ENCODE data around the gene UGT1A3. TPM values are rescaled to one million over a fixed set of nuclear protein-coding genes. Genes with fewer than 3 reads are reported as not detected.

UGT1A3 gene
- total and polyA plus RNA-seq, 10 of the 15 experiments (the other 5 are each of a cell fraction or from before 2014, with no cell fraction given) = not detected

GRCh38 chr2:233769260-233769659, 40.4 kb downstream of the UGT1A3 start:
- intact Hi-C loops (cut with micrococcal nuclease; ENCODE audit: unreplicated experiment) (no loop called here), in situ Hi-C loops (cut with MboI) (no loop called here)
- Histone ChIP-seq H3K4me1 (ENCODE audit: control insufficient read depth, insufficient read depth, low read length) (no peaks in the 10 kb centered on the region), H4K20me1 (ENCODE audit: control insufficient read depth, insufficient read depth) (no peaks in the 10 kb centered on the region), H3K4me3 (no peak overlapping the region), H3K4me2 (ENCODE audit: control insufficient read depth, insufficient read depth) (no peak overlapping the region), H3K9ac (ENCODE audit: control insufficient read depth, insufficient read depth, low read length) (no peak overlapping the region), H3K9me3 (replicated peaks; ENCODE audit: control insufficient read depth, insufficient read depth, low read length) (no peaks in the 10 kb centered on the region), H3K36me3 (ENCODE audit: control insufficient read depth in 2 of 2, insufficient read depth in 2 of 2, low read length in 1 of 2) (no peaks in the 10 kb centered on the region), H2AFZ (ENCODE audit: control insufficient read depth, low read depth, low read length) (no peak overlapping the region), H3K27ac (ENCODE audit: control insufficient read depth, insufficient read depth) (no peak overlapping the region), H3K79me2 (ENCODE audit: control insufficient read depth, insufficient read depth, low read length) (no peaks in the 10 kb centered on the region), H3K27me3 (replicated peaks in 1 of 2; ENCODE audit: control insufficient read depth in 2 of 2, insufficient read depth in 2 of 2, low read length in 1 of 2) (no peaks in the 10 kb centered on the region; a peak in 1 of 4 replicates)
- ChIA-PET CTCF (interaction anchor here (0.6 kb wide), 1 partner anchor 609 kb away, joined by 4 read pairs; no protein-coding TSS in a partner anchor), POLR2A (no interaction called here), SMC1A (ENCODE audit: uncharacterized antibody, unreplicated experiment) (no interaction called here), RAD21 (ENCODE audit: unreplicated experiment) (interaction anchor here (0.9 kb wide), 1 partner anchor 51 kb away, joined by 3 read pairs; no protein-coding TSS in a partner anchor)
- TF ChIP-seq IKZF2 (IDR thresholded peaks at IDR 0.05) = no peak
- TF ChIP-seq EP300 (IDR thresholded peaks at IDR 0.05; ENCODE audit: borderline replicate concordance in 1 of 2, control insufficient read depth in 1 of 2, low read depth in 2 of 2, low read length in 2 of 2) = no peak
- no peak for TF ChIP-seq RELB (IDR thresholded peaks at IDR 0.05; ENCODE audit: low read depth)
- no peak for TF ChIP-seq YBX1 (IDR thresholded peaks at IDR 0.05)
- FAIRE-seq (no peak), ATAC-seq (no peak), DNase-seq (ENCODE audit: low read depth, low spot score) (no peak)
- BruUV-seq (replicated peaks) = no TSS peak
- 72% methylated on average over 9 of the region's 9 CpGs for WGBS (ENCODE audit: insufficient coverage, insufficient replicate concordance, low lambda C conversion rate, missing lambda C conversion rate)

GRCh38 chr2:233772153-233772552, 43.3 kb downstream of the UGT1A3 start:
- ChIA-PET RAD21 (ENCODE audit: unreplicated experiment) (no interaction called here), CTCF (no interaction called here), SMC1A (ENCODE audit: uncharacterized antibody, unreplicated experiment) (no interaction called here), POLR2A (no interaction called here)
- intact Hi-C loops (cut with micrococcal nuclease; ENCODE audit: unreplicated experiment) (no loop called here), in situ Hi-C loops (cut with MboI) (no loop called here)
- Histone ChIP-seq H3K27me3 (replicated peaks in 1 of 2; ENCODE audit: control insufficient read depth in 2 of 2, insufficient read depth in 2 of 2, low read length in 1 of 2) (no peaks in the 10 kb centered on the region), H2AFZ (ENCODE audit: control insufficient read depth, low read depth, low read length) (no peak overlapping the region), H3K79me2 (ENCODE audit: control insufficient read depth, insufficient read depth, low read length) (no peaks in the 10 kb centered on the region), H3K4me3 (no peak overlapping the region), H3K4me1 (ENCODE audit: control insufficient read depth, insufficient read depth, low read length) (no peaks in the 10 kb centered on the region), H3K4me2 (ENCODE audit: control insufficient read depth, insufficient read depth) (no peak overlapping the region), H3K27ac (ENCODE audit: control insufficient read depth, insufficient read depth) (no peak overlapping the region), H4K20me1 (ENCODE audit: control insufficient read depth, insufficient read depth) (no peaks in the 10 kb centered on the region), H3K9ac (ENCODE audit: control insufficient read depth, insufficient read depth, low read length) (no peak overlapping the region), H3K36me3 (ENCODE audit: control insufficient read depth in 2 of 2, insufficient read depth in 2 of 2, low read length in 1 of 2) (no peaks in the 10 kb centered on the region), H3K9me3 (replicated peaks; ENCODE audit: control insufficient read depth, insufficient read depth, low read length) (no peaks in the 10 kb centered on the region; the same call in 2 of the 3 replicates)
- WGBS (ENCODE audit: insufficient coverage, insufficient replicate concordance, low lambda C conversion rate, missing lambda C conversion rate) = 59% methylated on average over 16 of the region's 16 CpGs
- FAIRE-seq (no peak), DNase-seq (ENCODE audit: low read depth, low spot score) (no peak), ATAC-seq (no peak)
- no TSS peak for BruUV-seq (replicated peaks)
- no peak for TF ChIP-seq CREM (IDR thresholded peaks at IDR 0.05; ENCODE audit: low read depth)
- TF ChIP-seq ATF3 (IDR thresholded peaks at IDR 0.05; ENCODE audit: borderline replicate concordance, extremely low read depth, low read depth, low read length) = no peak
- TF ChIP-seq CTCF (IDR thresholded peaks at IDR 0.05 in 2 of 3, conservative IDR thresholded peaks at IDR 0.05 in 1 of 3; ENCODE audit: control insufficient read depth in 2 of 3, extremely low read depth in 1 of 3, insufficient read depth in 1 of 3, low read depth in 3 of 3, low read length in 3 of 3) = no peak

Measured in GM12878 (cell line).